SHP77 treated with DMSO at 0.1 percent for 48 hours (cell line): ENCODE data around the gene LRP10.
"Not testable (repeated sequence)": the region's sequence is repeated elsewhere in the genome, so short reads cannot be mapped to it uniquely, and the experiment has no call there.

Experiments used
- DNase-seq: peaks from one replicate; lab custom pipeline; 2025; lab: John Stamatoyannopoulos, UW

LRP10 gene

GRCh38 chr14:22887260-22887989, 15.9 kb downstream of the LRP10 start:
- peak; percentile 92 for DNase-seq

GRCh38 chr14:22887990-22888378, 16.4 kb downstream of the LRP10 start:
- no peak for DNase-seq

- DNase-seq, result no peak
Measured at GRCh38 chr14:22888662-22889061, 17.1 kb downstream of the LRP10 start.

GRCh38 chr14:22890416-22890815, 18.9 kb downstream of the LRP10 start:
- no peak for DNase-seq

- no peak for DNase-seq
Measured at GRCh38 chr14:22892488-22892887, 20.9 kb downstream of the LRP10 start.

GRCh38 chr14:22893706-22894105, 22.2 kb downstream of the LRP10 start:
- DNase-seq, result no peak

- DNase-seq, result no peak
Measured at GRCh38 chr14:22895402-22895801, 23.9 kb downstream of the LRP10 start.

GRCh38 chr14:22896356-22896755, 24.8 kb downstream of the LRP10 start:
- DNase-seq, result no peak

GRCh38 chr14:22896760-22897159, 25.2 kb downstream of the LRP10 start:
- DNase-seq, result no peak

- no peak for DNase-seq
Measured at GRCh38 chr14:22897357-22897756, 25.8 kb downstream of the LRP10 start.

- no peak for DNase-seq
Measured at GRCh38 chr14:22898302-22899090, 27.0 kb downstream of the LRP10 start.

- DNase-seq, result peak; percentile 21
Measured at GRCh38 chr14:22900081-22900799, 28.7 kb downstream of the LRP10 start.

GRCh38 chr14:22901799-22902198, 30.3 kb downstream of the LRP10 start:
- no peak for DNase-seq

GRCh38 chr14:22903742-22904087, 32.2 kb downstream of the LRP10 start:
- no peak for DNase-seq

GRCh38 chr14:22905627-22906026, 34.1 kb downstream of the LRP10 start:
- no peak for DNase-seq

- no peak for DNase-seq
Measured at GRCh38 chr14:22906073-22906472, 34.5 kb downstream of the LRP10 start.

- no peak for DNase-seq
Measured at GRCh38 chr14:22907429-22907828, 35.9 kb downstream of the LRP10 start.

- DNase-seq, result no peak
Measured at GRCh38 chr14:22908601-22909000, 37.1 kb downstream of the LRP10 start.

GRCh38 chr14:22910916-22911315, 39.4 kb downstream of the LRP10 start:
- no peak for DNase-seq

GRCh38 chr14:22914836-22915235, 43.3 kb downstream of the LRP10 start:
- DNase-seq, result not testable (repeated sequence)

GRCh38 chr14:22915886-22916521, 44.5 kb downstream of the LRP10 start:
- no peak for DNase-seq

- DNase-seq, result peak; percentile 100
Measured at GRCh38 chr14:22918804-22919600, 47.5 kb downstream of the LRP10 start, which contains the start of gene RBM23. TSS of gene RBM23 (minus strand) at chr14:22919149.
